ENCODE measurements around the gene DTD1.

The DTD1 gene

GRCh38 chr20:18805881-18806280 is 218.0 kb downstream of the DTD1 start:
- no peak for DNase-seq

- DNase-seq, result no peak
Observed at GRCh38 chr20:18808712-18809111, 220.9 kb downstream of the DTD1 start.

GRCh38 chr20:18811186-18811585 is 223.3 kb downstream of the DTD1 start:
- DNase-seq, result no peak

GRCh38 chr20:18811904-18812303 is 224.1 kb downstream of the DTD1 start:
- no peak for DNase-seq

GRCh38 chr20:18813483-18813882 is 225.6 kb downstream of the DTD1 start, which contains the start of gene SCP2D1:
Gene SCP2D1 (plus strand): TSS chr20:18813783. CDS start chr20:18813816, 33 bp downstream.
- no peak for DNase-seq

GRCh38 chr20:18815194-18815942 is 227.5 kb downstream of the DTD1 start:
- no peak for DNase-seq

Measured in NCI-H2081 treated with DMSO at 0.1 percent for 48 hours (cell line).